Measurements from ENCODE around the gene LCTL. TPM values are rescaled to one million over a fixed set of nuclear protein-coding genes. Genes with fewer than 3 reads are reported as not detected.

LCTL gene
- total RNA-seq, 2 donors from 2014 or later = 0.51 to 0.77 TPM

DNA sequence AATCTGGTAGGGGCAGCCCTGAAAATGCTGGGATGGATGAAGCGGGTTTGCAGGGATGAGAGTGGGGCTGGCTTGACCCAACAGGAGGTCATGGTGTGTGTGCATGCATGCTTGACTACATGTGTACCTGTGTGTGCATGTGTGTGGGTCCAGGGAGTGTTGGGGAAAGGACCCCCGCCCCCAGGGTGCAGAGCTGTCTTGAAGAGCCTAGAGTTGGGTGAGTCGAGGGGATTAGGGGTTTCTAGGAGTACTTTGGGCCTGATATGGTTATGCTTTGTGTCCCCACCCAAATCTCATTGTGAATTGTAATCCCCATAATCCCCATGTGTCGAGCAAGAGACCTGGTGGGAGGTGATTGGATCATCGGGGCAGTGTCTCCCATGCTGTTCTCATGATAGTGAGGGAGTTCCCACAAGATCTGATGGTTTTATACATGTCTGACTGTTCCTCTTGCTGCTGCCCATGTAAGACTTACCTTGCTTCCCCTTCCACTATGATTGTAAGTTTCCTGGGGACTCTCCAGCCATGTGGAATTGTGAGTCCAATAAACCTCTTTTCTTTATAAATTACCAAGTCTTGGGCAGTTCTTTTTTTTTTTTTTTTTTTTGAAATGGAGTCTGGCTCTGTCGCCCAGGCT is 5.2 kb upstream of the LCTL start:
- 96 to 100% methylated on average over 1 to 6 of the region's 6 CpGs for WGBS, 2 experiments (ENCODE audit: insufficient coverage in 1 of 2, insufficient read length in 1 of 2)
- no peak for DNase-seq
- Histone ChIP-seq H3K4me3 (ENCODE audit: low read length) (no peak overlapping the region), H3K4me1 (ENCODE audit: control insufficient read depth, insufficient read depth, low read length) (no peaks in the 10 kb centered on the region), H3K27ac (ENCODE audit: low read depth, low read length) (no peak overlapping the region), H3K9ac (ENCODE audit: extremely low read depth, low read length, poor library complexity, severe bottlenecking) (no peak overlapping the region), H3K27me3 (ENCODE audit: control insufficient read depth, insufficient read depth, low read length, poor library complexity, severe bottlenecking) (no peaks in the 10 kb centered on the region), H3K9me3 (ENCODE audit: control insufficient read depth, low read length) (no peaks in the 10 kb centered on the region), H3K36me3 (ENCODE audit: control insufficient read depth, insufficient read depth, low read length) (no peaks in the 10 kb centered on the region)
- Mint-ChIP-seq H3K36me3 (ENCODE audit: low read depth) (no peaks in the 10 kb centered on the region), H3K9me3 (no peaks in the 10 kb centered on the region), H3K4me1 (peaks cover 3% of the 10 kb centered on the region), H3K4me3 (no peak overlapping the region), H3K27ac (no peak overlapping the region), H3K27me3 (ENCODE audit: insufficient read depth) (peaks cover 5% of the 10 kb centered on the region)
- TF ChIP-seq, protein P1, sequence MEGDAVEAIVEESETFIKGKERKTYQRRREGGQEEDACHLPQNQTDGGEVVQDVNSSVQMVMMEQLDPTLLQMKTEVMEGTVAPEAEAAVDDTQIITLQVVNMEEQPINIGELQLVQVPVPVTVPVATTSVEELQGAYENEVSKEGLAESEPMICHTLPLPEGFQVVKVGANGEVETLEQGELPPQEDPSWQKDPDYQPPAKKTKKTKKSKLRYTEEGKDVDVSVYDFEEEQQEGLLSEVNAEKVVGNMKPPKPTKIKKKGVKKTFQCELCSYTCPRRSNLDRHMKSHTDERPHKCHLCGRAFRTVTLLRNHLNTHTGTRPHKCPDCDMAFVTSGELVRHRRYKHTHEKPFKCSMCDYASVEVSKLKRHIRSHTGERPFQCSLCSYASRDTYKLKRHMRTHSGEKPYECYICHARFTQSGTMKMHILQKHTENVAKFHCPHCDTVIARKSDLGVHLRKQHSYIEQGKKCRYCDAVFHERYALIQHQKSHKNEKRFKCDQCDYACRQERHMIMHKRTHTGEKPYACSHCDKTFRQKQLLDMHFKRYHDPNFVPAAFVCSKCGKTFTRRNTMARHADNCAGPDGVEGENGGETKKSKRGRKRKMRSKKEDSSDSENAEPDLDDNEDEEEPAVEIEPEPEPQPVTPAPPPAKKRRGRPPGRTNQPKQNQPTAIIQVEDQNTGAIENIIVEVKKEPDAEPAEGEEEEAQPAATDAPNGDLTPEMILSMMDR (conservative IDR thresholded peaks at IDR 0.05) = no peak

DNA sequence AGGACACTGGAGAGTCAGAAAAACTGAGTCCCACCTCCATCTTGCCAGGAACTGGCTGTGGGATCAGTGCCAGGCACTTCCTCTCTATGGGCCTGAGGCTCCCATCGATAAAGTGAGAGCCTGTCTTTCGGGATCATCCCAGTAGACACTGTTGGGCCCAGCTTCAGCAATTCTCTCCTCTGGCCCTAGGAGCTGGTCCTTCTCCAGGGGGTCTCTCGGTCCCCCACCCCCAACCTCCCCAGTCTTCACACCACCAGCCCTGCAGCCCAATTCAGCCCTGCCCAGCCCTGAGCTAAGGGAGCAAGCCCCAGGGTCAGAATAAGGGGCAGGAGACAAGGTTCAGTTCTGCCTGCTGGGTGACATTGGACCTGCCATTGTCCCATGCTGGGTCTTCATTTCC is 4.5 kb upstream of the LCTL start:
- Histone ChIP-seq H3K27ac (ENCODE audit: low read depth, low read length) (no peak overlapping the region), H3K27me3 (ENCODE audit: control insufficient read depth, insufficient read depth, low read length, poor library complexity, severe bottlenecking) (no peaks in the 10 kb centered on the region), H3K4me1 (ENCODE audit: control insufficient read depth, insufficient read depth, low read length) (peaks cover 3% of the 10 kb centered on the region), H3K4me3 (ENCODE audit: low read length) (no peak overlapping the region), H3K9me3 (ENCODE audit: control insufficient read depth, low read length) (no peaks in the 10 kb centered on the region), H3K9ac (ENCODE audit: extremely low read depth, low read length, poor library complexity, severe bottlenecking) (no peak overlapping the region), H3K36me3 (ENCODE audit: control insufficient read depth, insufficient read depth, low read length) (no peaks in the 10 kb centered on the region)
- Mint-ChIP-seq H3K27me3 (ENCODE audit: insufficient read depth) (peaks cover 5% of the 10 kb centered on the region), H3K4me1 (peaks cover 3% of the 10 kb centered on the region), H3K27ac (no peak overlapping the region), H3K9me3 (no peaks in the 10 kb centered on the region), H3K36me3 (ENCODE audit: low read depth) (no peaks in the 10 kb centered on the region), H3K4me3 (no peak overlapping the region)
- 93% methylated on average over 3 of the region's 3 CpGs; no CpG with 5 or more reads in 1 of the 2 experiments for WGBS, 2 experiments (ENCODE audit: insufficient coverage in 1 of 2, insufficient read length in 1 of 2)
- TF ChIP-seq, protein P1 (conservative IDR thresholded peaks at IDR 0.05) = no peak
- no peak for DNase-seq

DNA sequence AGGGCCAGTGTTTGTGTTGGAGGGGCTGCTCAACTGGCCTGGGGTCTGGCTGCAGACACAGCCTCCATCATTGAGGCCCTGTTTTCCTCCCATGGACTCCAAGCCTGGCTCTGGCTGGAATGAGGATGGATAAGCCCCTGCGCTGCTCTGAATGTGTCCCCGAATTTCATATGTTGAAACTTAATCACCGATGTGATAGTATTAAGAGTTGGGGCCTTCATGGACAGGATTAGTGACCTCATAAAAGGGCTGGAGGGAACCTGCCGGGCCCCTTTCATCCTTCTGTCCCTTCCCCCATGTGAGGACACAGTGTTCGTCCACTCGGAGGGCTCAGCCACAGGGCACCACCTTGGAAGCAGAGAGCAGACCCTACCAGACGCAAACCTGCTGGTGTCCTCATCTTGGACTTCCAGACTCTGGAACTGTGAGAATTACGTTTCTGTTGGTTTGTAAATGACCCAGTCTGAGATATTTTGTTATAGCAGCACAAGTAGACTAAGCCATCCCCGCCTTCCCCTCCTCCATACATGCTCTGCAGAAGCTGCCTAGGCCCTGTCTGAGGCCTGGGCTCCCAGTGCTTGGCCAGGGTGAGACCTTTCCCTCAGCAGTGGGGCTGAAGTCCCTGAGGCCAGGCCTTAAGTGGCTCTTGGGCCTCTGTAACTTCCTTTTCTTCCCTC is 3.8 kb upstream of the LCTL start:
- no peaks in the 10 kb centered on the region for H3K27me3 ChIP-seq (ENCODE audit: control insufficient read depth, insufficient read depth, low read length, poor library complexity, severe bottlenecking)
- H3K4me3 ChIP-seq (ENCODE audit: low read length) = no peak overlapping the region
- H3K9ac ChIP-seq (ENCODE audit: extremely low read depth, low read length, poor library complexity, severe bottlenecking) = no peak overlapping the region
- TF ChIP-seq, protein P1 (conservative IDR thresholded peaks at IDR 0.05) = no peak
- H3K4me1 ChIP-seq (ENCODE audit: control insufficient read depth, insufficient read depth, low read length) = peaks cover 3% of the 10 kb centered on the region
- no peak overlapping the region for H3K27ac ChIP-seq (ENCODE audit: low read depth, low read length)
- H3K27me3 Mint-ChIP-seq (ENCODE audit: insufficient read depth) = no peaks in the 10 kb centered on the region
- WGBS, 2 experiments (ENCODE audit: insufficient coverage in 1 of 2, insufficient read length in 1 of 2) = 92 to 98% methylated on average over 8 to 9 of the region's 9 CpGs
- no peak overlapping the region for H3K4me3 Mint-ChIP-seq
- no peaks in the 10 kb centered on the region for H3K36me3 ChIP-seq (ENCODE audit: control insufficient read depth, insufficient read depth, low read length)
- H3K9me3 Mint-ChIP-seq = no peaks in the 10 kb centered on the region
- no peaks in the 10 kb centered on the region for H3K36me3 Mint-ChIP-seq (ENCODE audit: low read depth)
- DNase-seq = no peak
- H3K4me1 Mint-ChIP-seq = peaks cover 5% of the 10 kb centered on the region
- H3K27ac Mint-ChIP-seq = no peak overlapping the region
- H3K9me3 ChIP-seq (ENCODE audit: control insufficient read depth, low read length) = no peaks in the 10 kb centered on the region

Data from endodermal cell (in vitro differentiated cells).